Tibial nerve (tissue), 4 donors: Measurements from ENCODE around the gene CACNB3.

ENCODE experiments used
- EP300 ChIP-seq, 2 donors: sonication (generic); formaldehyde crosslinking; IDR thresholded peaks; one replicate each; pipeline ENCODE4 v1.6.1; 2017; ENCODE audit warnings: antibody characterized with exemption in 2 of 2, mild to moderate bottlenecking in 1 of 2
- POLR2A ChIP-seq, 2 donors: fragments of 450-650 bp; IDR thresholded peaks; one replicate each; pipeline ENCODE4 v1.6.1; 2017; ENCODE audit warnings: antibody characterized with exemption in 2 of 2, mild to moderate bottlenecking in 2 of 2, moderate library complexity in 2 of 2
- TF ChIP-seq, protein P1 (sequence below), 5 experiments: fragments of 200-600 bp in 3 of 5; fragments of 450-650 bp in 2 of 5; sonication (generic) in 3 of 5; IDR thresholded peaks; one replicate each; pipeline ENCODE4 v1.5.1; 2016 to 2019; ENCODE audit warnings: antibody characterized with exemption in 5 of 5, mild to moderate bottlenecking in 3 of 5, moderate library complexity in 2 of 5

DNA sequence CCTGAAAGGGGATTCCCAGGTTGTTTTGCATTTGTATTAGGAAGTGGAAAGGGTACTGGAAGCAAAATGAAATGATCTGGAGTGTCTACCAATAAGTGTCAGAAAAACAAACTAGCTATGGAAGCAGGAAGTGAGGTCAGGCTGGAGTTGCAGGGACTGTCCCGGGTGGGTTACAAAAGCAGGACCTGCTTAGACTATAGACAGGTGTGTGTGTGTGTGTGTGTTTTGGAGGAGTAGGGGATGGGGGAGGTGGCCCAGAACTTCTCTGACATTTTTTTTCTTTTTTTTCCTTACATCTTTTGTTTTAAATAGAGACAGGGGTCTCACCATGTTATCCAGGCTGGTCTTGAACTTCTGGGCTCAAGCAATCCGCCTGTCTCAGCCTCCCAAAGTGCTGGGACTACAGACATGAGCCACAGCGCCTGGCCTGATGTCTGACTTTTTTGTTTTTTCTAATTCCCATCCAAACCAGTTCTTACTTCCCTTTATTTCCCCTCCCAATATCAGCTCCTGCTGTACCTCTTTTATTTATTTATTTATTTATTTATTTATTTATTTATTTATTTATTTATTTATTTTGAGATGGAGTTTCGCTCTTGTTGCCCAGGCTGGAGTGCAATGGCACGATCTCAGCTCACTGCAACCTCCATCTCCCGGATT, 47.9 kb downstream of the CACNB3 start:
- no peak for TF ChIP-seq POLR2A (IDR thresholded peaks at IDR 0.05)
- TF ChIP-seq, protein P1, sequence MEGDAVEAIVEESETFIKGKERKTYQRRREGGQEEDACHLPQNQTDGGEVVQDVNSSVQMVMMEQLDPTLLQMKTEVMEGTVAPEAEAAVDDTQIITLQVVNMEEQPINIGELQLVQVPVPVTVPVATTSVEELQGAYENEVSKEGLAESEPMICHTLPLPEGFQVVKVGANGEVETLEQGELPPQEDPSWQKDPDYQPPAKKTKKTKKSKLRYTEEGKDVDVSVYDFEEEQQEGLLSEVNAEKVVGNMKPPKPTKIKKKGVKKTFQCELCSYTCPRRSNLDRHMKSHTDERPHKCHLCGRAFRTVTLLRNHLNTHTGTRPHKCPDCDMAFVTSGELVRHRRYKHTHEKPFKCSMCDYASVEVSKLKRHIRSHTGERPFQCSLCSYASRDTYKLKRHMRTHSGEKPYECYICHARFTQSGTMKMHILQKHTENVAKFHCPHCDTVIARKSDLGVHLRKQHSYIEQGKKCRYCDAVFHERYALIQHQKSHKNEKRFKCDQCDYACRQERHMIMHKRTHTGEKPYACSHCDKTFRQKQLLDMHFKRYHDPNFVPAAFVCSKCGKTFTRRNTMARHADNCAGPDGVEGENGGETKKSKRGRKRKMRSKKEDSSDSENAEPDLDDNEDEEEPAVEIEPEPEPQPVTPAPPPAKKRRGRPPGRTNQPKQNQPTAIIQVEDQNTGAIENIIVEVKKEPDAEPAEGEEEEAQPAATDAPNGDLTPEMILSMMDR (IDR thresholded peaks at IDR 0.05): no peak
- no peak for TF ChIP-seq EP300 (IDR thresholded peaks at IDR 0.05)
